GM19463 (cell line): ENCODE results near the gene TNK2.
"Not testable (repeated sequence)": the region's sequence is repeated elsewhere in the genome, so short reads cannot be mapped to it uniquely, and the experiment has no call there.

Experiments used
- ATAC-seq: cut with Tn5 transposase; IDR thresholded peaks from one replicate; pipeline ENCODE4 v1.9.1; 2021; ENCODE audit warnings: mild to moderate bottlenecking, moderate library complexity; ENCODE audit not compliant: unreplicated experiment

TNK2 gene

GRCh38 chr3:195918176-195918575 is 9.8 kb upstream of the TNK2 start:
- no peak for ATAC-seq

DNA sequence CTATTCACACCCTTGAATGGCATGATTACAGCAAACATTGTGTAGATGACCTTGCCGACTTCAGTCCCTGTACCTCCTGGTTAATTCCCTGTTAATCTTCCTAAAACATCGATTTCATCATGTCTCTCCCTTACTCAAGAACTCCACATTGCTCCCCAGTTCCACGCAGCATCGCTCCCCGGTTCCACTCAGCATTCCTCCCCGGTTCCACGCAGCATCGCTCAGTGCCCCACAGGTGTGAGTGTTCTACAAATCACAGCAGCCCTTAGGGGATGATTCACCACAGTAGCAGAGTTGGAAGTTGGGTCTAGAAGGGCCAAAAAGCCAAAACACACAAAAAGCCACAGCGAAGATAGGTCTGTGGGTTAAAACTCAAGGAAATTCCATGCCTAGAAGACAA is 8.6 kb upstream of the TNK2 start:
- no peak for ATAC-seq

DNA sequence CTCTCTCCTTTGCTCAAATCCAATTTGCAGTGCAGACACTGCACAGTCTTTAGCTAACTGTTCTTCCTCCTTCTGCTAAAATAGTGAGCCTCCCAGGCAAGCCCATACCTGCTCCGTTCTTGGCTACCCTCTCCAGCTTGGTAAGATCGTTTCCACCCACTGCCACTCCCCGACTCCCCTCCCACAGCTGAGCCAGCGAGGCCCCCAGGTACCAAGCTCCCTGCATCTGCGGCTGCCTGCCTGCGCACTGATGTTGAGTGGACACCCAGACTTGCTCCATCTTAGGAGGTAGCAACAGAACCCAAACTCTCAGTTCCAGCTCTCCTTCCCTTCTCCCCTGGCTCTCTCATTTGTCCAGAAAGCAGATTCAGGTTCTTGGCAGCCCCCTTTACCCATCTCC is 7.9 kb upstream of the TNK2 start:
- ATAC-seq, result no peak

- ATAC-seq, result peak; percentile 97
These were observed 6.5 kb upstream of the TNK2 start for GRCh38 chr3:195914648-195915473.

GRCh38 chr3:195914146-195914545 is 5.8 kb upstream of the TNK2 start:
- not testable (repeated sequence) for ATAC-seq

- ATAC-seq, result no peak
These were observed 5.0 kb upstream of the TNK2 start for GRCh38 chr3:195913382-195913781.

- no peak for ATAC-seq
These were observed 3.6 kb upstream of the TNK2 start for GRCh38 chr3:195911946-195912270.

GRCh38 chr3:195911041-195911945 is 2.9 kb upstream of the TNK2 start:
- ATAC-seq, result no peak

DNA sequence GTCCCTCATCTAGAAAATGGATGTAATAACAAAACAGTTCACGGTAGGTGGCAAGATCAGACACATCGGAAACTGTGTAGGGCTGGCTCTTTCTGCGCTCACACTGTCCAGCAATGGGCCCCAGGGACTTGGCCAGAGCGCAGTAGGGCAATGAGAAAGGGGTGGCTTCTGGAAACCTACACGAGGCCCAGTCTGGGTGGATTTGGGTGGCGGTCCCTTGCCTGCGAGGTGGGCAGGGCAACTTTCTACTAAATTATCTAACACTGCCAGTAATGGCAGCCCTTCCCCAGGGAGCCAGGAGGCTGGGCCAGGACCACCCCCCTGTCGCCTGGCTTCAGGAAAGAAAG is 2.1 kb upstream of the TNK2 start:
- no peak for ATAC-seq

DNA sequence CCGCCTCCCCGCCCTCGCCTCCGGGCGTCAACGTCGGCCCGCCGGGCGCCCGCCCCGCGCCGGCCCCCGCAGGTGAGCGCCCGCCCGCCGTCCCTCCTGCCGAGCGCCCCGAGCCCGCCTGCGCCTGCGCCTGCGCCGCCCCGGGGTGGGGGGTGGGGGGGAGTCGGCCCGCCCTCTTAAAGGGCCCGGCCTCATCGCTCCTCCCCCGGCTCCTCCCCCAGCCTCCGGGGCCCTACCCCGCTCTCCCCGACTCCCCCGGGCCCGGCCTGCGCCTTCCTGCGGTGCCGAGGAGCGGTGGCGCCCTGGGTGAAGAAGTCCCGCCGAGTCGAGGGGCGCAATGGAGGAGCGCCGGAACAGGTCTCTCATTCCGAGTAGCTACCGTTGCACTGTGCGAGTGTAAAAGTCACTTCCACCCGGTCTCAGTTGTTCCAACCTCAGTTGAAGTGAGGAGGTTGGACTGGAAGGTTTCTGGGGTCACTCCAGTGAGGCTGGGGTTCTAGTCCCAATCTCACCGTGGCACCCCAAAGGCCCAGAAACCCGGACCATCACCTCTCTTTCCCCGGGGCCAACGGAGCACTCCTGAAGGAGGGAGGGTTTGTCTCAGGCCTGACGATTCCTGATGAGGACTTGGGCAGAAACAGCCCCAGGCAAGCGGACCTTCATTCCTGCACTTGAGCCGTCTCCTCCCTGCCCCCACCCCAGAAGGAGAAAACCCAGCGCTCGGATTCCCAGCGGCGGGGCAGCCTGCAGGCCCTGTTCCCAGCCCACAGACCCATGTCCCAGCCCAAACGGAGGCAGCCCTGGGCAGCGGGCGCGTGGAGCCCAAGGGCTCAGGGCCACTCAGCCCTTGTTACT is 1.5 kb upstream of the TNK2 start:
- peak; percentile 50 for ATAC-seq

GRCh38 chr3:195908694-195909581 is 587 bp upstream of the TNK2 start:
- ATAC-seq, result peak; percentile 18

- no peak for ATAC-seq
These were observed 742 bp downstream of the TNK2 start for GRCh38 chr3:195907684-195907933.

GRCh38 chr3:195906865-195907683 is 1.3 kb downstream of the TNK2 start:
- peak; percentile 23 for ATAC-seq

GRCh38 chr3:195905970-195906864 is 2.1 kb downstream of the TNK2 start:
- no peak for ATAC-seq

DNA sequence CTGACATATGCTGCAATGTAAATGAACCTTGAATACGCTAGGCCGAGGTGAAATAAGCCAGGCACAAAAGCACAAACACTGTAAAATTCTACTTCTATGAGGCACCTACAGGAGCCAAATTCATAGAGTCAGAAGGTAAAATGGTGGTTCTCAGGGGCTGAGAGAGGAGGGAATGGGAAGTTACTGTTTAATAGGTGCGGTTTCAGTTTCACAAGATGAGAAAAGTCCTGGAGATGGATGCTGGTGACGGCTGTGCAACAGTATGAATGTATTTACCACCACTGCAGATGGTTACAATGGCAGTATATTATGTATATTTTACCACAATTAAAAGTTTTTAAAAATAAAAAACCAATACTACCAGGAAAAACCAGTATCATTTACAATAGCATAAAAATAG is 4.0 kb downstream of the TNK2 start:
- no peak for ATAC-seq

DNA sequence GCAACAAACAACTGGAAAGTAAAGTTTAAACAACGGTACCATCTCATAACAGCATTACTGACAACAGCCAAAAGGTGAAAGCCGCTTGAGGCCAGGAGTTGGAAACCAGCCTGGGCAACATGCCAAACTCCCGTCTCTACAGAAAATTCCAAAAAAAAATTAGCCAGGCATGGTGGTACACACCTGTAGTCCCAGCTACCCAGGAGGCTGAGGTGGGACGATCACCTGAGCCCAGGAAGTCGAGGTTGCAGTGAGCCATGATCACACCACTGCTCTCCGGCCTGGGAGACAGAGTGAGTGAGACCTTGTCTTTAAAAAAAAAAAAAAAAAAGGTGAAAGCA is 4.4 kb downstream of the TNK2 start:
- ATAC-seq, result no peak

GRCh38 chr3:195902634-195903033 is 5.7 kb downstream of the TNK2 start:
- ATAC-seq, result not testable (repeated sequence)

DNA sequence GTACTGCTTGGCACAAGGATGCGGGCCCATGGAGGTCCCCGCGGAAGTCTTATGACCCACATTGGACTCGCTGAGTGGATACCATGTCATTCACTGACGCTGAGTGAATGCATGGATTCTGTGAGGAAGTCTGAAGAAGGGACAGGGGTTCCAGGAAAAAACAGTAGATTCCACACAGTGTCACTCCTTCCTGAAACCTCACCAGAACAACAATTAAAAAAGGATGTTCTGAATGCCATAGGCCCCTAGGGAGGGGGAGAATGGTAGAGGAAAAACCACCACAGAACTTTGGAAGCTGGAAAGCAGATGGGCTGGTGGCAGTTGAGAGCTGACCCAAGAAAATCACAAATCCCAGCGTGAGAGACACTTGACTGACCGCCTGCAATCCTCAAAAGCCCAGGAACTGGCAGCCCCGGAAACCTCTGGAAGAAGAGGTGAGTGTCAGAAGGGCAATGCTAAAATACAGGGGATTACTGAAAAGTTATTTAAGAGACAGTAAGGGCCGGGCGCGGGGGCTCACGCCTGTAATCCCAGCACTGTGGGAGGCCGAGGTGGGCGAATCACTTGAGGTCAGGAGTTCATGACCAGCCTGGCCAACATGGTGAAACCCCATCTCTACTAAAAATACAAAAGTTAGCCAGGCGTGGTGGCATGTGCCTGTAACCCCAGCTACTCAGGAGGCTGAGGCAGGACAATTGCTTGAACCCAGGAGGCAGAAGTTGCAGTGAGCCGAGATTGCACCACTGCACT is 6.3 kb downstream of the TNK2 start:
- not testable (repeated sequence) for ATAC-seq
